Neural progenitor cell (in vitro differentiated cells): ENCODE results near the gene EYS. TPM values are rescaled to one million over a fixed set of nuclear protein-coding genes. Genes with fewer than 3 reads are reported as not detected.

Experiments used
- DNase-seq: peaks from one replicate; pipeline ENCODE4 v3.0.0-alpha.2; 2016; ENCODE audit warnings: low spot score
- H2AFZ ChIP-seq: fragments of 200-600 bp; sonication (generic); replicated peaks from 2 replicates; pipeline ENCODE4 v1.6.1; 2016; ENCODE audit warnings: antibody characterized with exemption
- H3F3A ChIP-seq: fragments of 200-600 bp; sonication (generic); 2 replicates; pipeline ENCODE4 v1.6.1; 2016; ENCODE audit warnings: antibody characterized with exemption, low read depth
- H3K27ac ChIP-seq: fragments of 200-600 bp; sonication (generic); 2 replicates; pipeline ENCODE4 v1.5.1; 2016; ENCODE audit warnings: mild to moderate bottlenecking
- H3K27me3 ChIP-seq: fragments of 200-600 bp; sonication (generic); 2 replicates; pipeline ENCODE4 v1.6.1; 2016; ENCODE audit warnings: mild to moderate bottlenecking, moderate library complexity
- H3K36me3 ChIP-seq: fragments of 200-600 bp; sonication (generic); 2 replicates; pipeline ENCODE4 v1.5.1; 2016
- H3K4me1 ChIP-seq: fragments of 200-600 bp; sonication (generic); 2 replicates; pipeline ENCODE4 v1.6.1; 2016; ENCODE audit warnings: mixed run types
- H3K4me2 ChIP-seq: fragments of 200-600 bp; sonication (generic); 2 replicates; pipeline ENCODE4 v1.6.1; 2016
- H3K4me3 ChIP-seq: fragments of 200-600 bp; sonication (generic); 2 replicates; pipeline ENCODE4 v1.5.1; 2016
- H3K79me2 ChIP-seq: fragments of 200-600 bp; sonication (generic); 2 replicates; pipeline ENCODE4 v1.6.1; 2016; ENCODE audit warnings: low read depth
- H3K9ac ChIP-seq: fragments of 200-600 bp; sonication (generic); 2 replicates; pipeline ENCODE4 v1.6.1; 2016
- H3K9me3 ChIP-seq: fragments of 200-600 bp; sonication (generic); 2 replicates; pipeline ENCODE4 v1.5.1; 2016; ENCODE audit warnings: low read depth
- H4K20me1 ChIP-seq: fragments of 200-600 bp; sonication (generic); 2 replicates; pipeline ENCODE4 v1.6.1; 2016; ENCODE audit warnings: low read depth
- H3K27ac Mint-ChIP-seq: 3 replicates; pipeline ENCODE4 v1.8.0; 2021; ENCODE audit warnings: mixed read lengths
- H3K27me3 Mint-ChIP-seq: 2 replicates; pipeline ENCODE4 v1.8.0; 2022; ENCODE audit warnings: low read depth, mild to moderate bottlenecking, inconsistent platforms, moderate library complexity, mixed read lengths; ENCODE audit not compliant: insufficient read depth
- H3K36me3 Mint-ChIP-seq: 3 replicates; pipeline ENCODE4 v1.8.0; 2021; ENCODE audit warnings: mixed read lengths
- H3K4me1 Mint-ChIP-seq: 3 replicates; pipeline ENCODE4 v1.8.0; 2021; ENCODE audit warnings: mixed read lengths
- H3K4me3 Mint-ChIP-seq: 3 replicates; pipeline ENCODE4 v1.8.0; 2021; ENCODE audit warnings: mild to moderate bottlenecking, moderate library complexity, mixed read lengths
- H3K9me3 Mint-ChIP-seq: 3 replicates; pipeline ENCODE4 v1.8.0; 2020; ENCODE audit warnings: mixed read lengths
- EZH2 ChIP-seq: fragments of 200-600 bp; sonication (generic); IDR thresholded peaks from 2 replicates; pipeline ENCODE4 v1.6.1; 2017; ENCODE audit warnings: antibody characterized with exemption, mild to moderate bottlenecking, moderate library complexity
- EZH2phosphoT487 ChIP-seq: fragments of 200-600 bp; sonication (generic); IDR thresholded peaks from 2 replicates; pipeline ENCODE4 v1.6.1; 2017; ENCODE audit warnings: antibody characterized with exemption
- total RNA-seq: library from RNA; depleted of rRNA; stranded (reverse); fragments of >200 nt; gene quantifications from 2 replicates; pipeline ENCODE4 v1.2.3, GENCODE V29; 2015; ENCODE audit warnings: low replicate concordance
- TF ChIP-seq, protein P1 (sequence below): fragments of 200-600 bp; sonication (generic); IDR thresholded peaks from 2 replicates; pipeline ENCODE4 v1.5.1; 2017; ENCODE audit warnings: antibody characterized with exemption, mild to moderate bottlenecking

The EYS gene
- total RNA-seq, 1 donor from 2014 or later, result not detected

DNA sequence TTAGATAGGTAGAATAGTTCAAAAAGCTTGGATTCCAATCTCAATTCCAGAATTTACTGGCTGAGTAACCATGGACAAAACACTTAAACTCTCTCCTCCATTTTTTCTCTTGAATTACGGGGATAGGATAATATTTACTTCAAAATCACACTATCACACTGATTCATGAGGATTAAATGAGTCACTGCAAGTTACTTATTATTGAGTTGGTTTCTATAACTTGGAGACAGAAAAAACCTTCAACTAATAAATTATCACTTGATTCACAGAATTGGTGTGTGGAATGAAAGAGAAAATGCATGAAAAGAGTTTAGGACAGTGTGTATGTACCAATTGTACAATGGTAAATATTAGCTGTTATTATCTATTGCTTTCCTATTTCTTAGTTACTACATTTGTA, 1486.2 kb downstream of the EYS start:
- no peaks in the 10 kb centered on the region for H3K36me3 ChIP-seq
- no peak overlapping the region for H3K4me3 Mint-ChIP-seq
- H3F3A ChIP-seq, result no peaks in the 10 kb centered on the region
- no peaks in the 10 kb centered on the region for H3K27me3 ChIP-seq
- no peak overlapping the region for H3K9ac ChIP-seq
- TF ChIP-seq EZH2phosphoT487 (no peak), EZH2 (no peak)
- TF ChIP-seq, protein P1, sequence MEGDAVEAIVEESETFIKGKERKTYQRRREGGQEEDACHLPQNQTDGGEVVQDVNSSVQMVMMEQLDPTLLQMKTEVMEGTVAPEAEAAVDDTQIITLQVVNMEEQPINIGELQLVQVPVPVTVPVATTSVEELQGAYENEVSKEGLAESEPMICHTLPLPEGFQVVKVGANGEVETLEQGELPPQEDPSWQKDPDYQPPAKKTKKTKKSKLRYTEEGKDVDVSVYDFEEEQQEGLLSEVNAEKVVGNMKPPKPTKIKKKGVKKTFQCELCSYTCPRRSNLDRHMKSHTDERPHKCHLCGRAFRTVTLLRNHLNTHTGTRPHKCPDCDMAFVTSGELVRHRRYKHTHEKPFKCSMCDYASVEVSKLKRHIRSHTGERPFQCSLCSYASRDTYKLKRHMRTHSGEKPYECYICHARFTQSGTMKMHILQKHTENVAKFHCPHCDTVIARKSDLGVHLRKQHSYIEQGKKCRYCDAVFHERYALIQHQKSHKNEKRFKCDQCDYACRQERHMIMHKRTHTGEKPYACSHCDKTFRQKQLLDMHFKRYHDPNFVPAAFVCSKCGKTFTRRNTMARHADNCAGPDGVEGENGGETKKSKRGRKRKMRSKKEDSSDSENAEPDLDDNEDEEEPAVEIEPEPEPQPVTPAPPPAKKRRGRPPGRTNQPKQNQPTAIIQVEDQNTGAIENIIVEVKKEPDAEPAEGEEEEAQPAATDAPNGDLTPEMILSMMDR, result no peak
- peaks cover 8% of the 10 kb centered on the region for H3K4me1 Mint-ChIP-seq
- no peak for DNase-seq
- H3K27ac Mint-ChIP-seq, result no peak overlapping the region
- H3K9me3 ChIP-seq, result no peaks in the 10 kb centered on the region
- no peak overlapping the region for H2AFZ ChIP-seq
- no peaks in the 10 kb centered on the region for H3K4me1 ChIP-seq
- no peak overlapping the region for H3K4me3 ChIP-seq
- H4K20me1 ChIP-seq, result no peaks in the 10 kb centered on the region
- H3K79me2 ChIP-seq, result no peaks in the 10 kb centered on the region
- H3K4me2 ChIP-seq, result no peak overlapping the region
- H3K27ac ChIP-seq, result no peak overlapping the region
- H3K9me3 Mint-ChIP-seq, result peaks cover 2% of the 10 kb centered on the region
- no peaks in the 10 kb centered on the region for H3K36me3 Mint-ChIP-seq
- no peaks in the 10 kb centered on the region for H3K27me3 Mint-ChIP-seq

DNA sequence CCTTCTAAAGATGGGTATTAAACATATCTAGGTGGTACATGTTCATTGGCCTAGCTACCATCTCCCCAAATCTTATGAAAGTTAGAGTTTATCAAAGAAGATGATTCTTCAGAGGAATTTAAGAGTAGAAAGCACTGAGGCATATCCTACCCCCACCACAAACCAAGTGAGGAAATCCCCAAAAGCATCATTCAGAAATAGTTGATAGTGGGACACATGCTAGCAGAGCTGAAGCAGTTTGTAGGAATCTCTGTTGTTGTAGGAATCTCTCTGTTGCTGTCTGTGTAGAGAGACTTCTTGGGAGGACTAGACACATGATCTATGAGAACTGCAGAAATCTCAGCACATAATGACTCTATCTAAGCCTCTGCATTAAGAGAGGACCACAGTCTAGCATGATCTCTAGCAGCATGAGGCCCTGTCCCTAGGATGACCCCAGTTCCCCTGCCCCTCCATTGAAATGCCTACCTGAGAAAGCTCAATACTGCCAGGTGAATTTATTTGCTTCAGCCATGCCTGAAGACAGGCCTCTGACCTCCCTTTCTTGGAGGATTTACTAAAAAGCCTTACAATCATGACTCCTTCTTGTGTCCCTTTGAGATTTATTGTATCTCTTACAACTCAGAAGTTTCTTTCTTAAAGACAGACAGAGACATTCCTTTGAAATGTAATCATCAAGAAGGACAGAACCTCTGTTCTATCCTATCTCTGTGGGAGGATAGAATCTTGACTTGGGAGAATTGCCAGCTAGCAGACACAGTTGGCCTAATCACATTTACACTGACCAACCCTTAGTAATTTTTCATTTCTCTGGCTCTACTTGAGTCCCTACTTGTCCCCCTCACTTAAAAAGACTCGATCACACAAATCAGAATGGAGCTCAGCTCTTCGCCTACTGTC, 1489.1 kb downstream of the EYS start:
- Histone ChIP-seq H3K9ac (no peak overlapping the region), H3K27ac (no peak overlapping the region), H3F3A (no peaks in the 10 kb centered on the region), H2AFZ (no peak overlapping the region), H4K20me1 (no peaks in the 10 kb centered on the region), H3K4me2 (no peak overlapping the region), H3K36me3 (no peaks in the 10 kb centered on the region), H3K27me3 (no peaks in the 10 kb centered on the region), H3K79me2 (no peaks in the 10 kb centered on the region), H3K9me3 (no peaks in the 10 kb centered on the region), H3K4me1 (no peaks in the 10 kb centered on the region), H3K4me3 (no peak overlapping the region)
- H3K27me3 Mint-ChIP-seq, result no peaks in the 10 kb centered on the region
- H3K36me3 Mint-ChIP-seq, result no peaks in the 10 kb centered on the region
- DNase-seq, result no peak
- no peak overlapping the region for H3K4me3 Mint-ChIP-seq
- TF ChIP-seq EZH2phosphoT487 (no peak), EZH2 (no peak)
- TF ChIP-seq, protein P1, result no peak
- no peak overlapping the region for H3K27ac Mint-ChIP-seq
- peaks cover 2% of the 10 kb centered on the region for H3K9me3 Mint-ChIP-seq
- H3K4me1 Mint-ChIP-seq, result no peaks in the 10 kb centered on the region

DNA sequence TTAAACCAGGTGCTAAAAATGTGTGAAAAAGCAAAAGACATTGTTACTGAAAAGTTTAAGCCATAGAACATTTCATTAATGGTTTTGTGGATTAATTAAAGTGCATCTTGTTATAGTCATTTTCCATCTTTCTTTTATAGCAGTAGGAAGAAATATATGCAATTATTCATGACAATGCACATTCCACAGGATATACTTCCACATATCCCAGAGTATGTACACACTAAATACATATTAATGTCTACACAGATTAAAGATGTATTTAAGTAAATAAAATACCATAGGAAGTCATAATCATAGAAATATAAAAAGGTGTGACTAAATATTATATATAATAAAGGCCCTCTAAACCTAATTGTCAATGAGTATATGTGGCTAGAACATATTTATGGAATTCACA, 1492.7 kb downstream of the EYS start:
- H3K4me3 Mint-ChIP-seq, result no peak overlapping the region
- Histone ChIP-seq H3F3A (no peaks in the 10 kb centered on the region), H2AFZ (no peak overlapping the region), H3K9ac (no peak overlapping the region), H3K9me3 (no peaks in the 10 kb centered on the region), H4K20me1 (no peaks in the 10 kb centered on the region), H3K4me3 (no peak overlapping the region), H3K4me2 (no peak overlapping the region), H3K27ac (no peak overlapping the region), H3K27me3 (no peaks in the 10 kb centered on the region), H3K79me2 (no peaks in the 10 kb centered on the region), H3K4me1 (no peaks in the 10 kb centered on the region), H3K36me3 (no peaks in the 10 kb centered on the region)
- no peak for DNase-seq
- H3K4me1 Mint-ChIP-seq, result no peaks in the 10 kb centered on the region
- H3K27ac Mint-ChIP-seq, result no peak overlapping the region
- TF ChIP-seq, protein P1, result no peak
- TF ChIP-seq EZH2phosphoT487 (no peak), EZH2 (no peak)
- no peaks in the 10 kb centered on the region for H3K27me3 Mint-ChIP-seq
- no peaks in the 10 kb centered on the region for H3K36me3 Mint-ChIP-seq
- H3K9me3 Mint-ChIP-seq, result no peaks in the 10 kb centered on the region
